Measurements from ENCODE around the gene PPM1K.

- TF ChIP-seq POLR2AphosphoS5 (IDR thresholded peaks at IDR 0.05) (no peak), CTCF (IDR thresholded peaks at IDR 0.05 in 8 of 11, conservative IDR thresholded peaks at IDR 0.05 in 3 of 11) (no peak)
These were observed 56.6 kb downstream of the PPM1K start for GRCh38 chr4:88227734-88228133.
